WTC11 (cell line): ENCODE data around the gene FANCE.

ENCODE experiments used
- ELF4 ChIP-seq: sonication (generic); formaldehyde crosslinking; IDR thresholded peaks from 2 replicates; pipeline ENCODE4 v1.8.1; 2022; ENCODE audit warnings: low read depth, mild to moderate bottlenecking, moderate library complexity, missing genetic modification reagents
- GTF2I ChIP-seq: fragments of 250-450 bp; sonication (Bioruptor Pico); conservative IDR thresholded peaks from 2 replicates; pipeline ENCODE4 v1.4.0; 2021; ENCODE audit warnings: mild to moderate bottlenecking
- HMGXB4 ChIP-seq: sonication (generic); formaldehyde crosslinking; IDR thresholded peaks from 2 replicates; pipeline ENCODE4 v1.8.1; 2023; ENCODE audit warnings: mild to moderate bottlenecking, moderate library complexity, missing genetic modification reagents
- PRRX2 ChIP-seq: fragments of 250-450 bp; sonication (Bioruptor Pico); IDR thresholded peaks from 2 replicates; pipeline ENCODE4 v1.8.0; 2021; ENCODE audit warnings: mild to moderate bottlenecking
- SP1 ChIP-seq: sonication (generic); formaldehyde crosslinking; conservative IDR thresholded peaks from 2 replicates; pipeline ENCODE4 v1.8.1; 2022; ENCODE audit warnings: missing genetic modification reagents
- TF ChIP-seq, protein P1 (sequence below): fragments of 200-600 bp; IDR thresholded peaks from 2 replicates; pipeline ENCODE4 v1.8.0; 2022; ENCODE audit warnings: antibody characterized with exemption
- TF ChIP-seq, protein P2 (sequence below): sonication (generic); formaldehyde crosslinking; IDR thresholded peaks from 2 replicates; pipeline ENCODE4 v1.8.1; 2023; ENCODE audit warnings: mild to moderate bottlenecking, missing genetic modification reagents, moderate library complexity

DNA sequence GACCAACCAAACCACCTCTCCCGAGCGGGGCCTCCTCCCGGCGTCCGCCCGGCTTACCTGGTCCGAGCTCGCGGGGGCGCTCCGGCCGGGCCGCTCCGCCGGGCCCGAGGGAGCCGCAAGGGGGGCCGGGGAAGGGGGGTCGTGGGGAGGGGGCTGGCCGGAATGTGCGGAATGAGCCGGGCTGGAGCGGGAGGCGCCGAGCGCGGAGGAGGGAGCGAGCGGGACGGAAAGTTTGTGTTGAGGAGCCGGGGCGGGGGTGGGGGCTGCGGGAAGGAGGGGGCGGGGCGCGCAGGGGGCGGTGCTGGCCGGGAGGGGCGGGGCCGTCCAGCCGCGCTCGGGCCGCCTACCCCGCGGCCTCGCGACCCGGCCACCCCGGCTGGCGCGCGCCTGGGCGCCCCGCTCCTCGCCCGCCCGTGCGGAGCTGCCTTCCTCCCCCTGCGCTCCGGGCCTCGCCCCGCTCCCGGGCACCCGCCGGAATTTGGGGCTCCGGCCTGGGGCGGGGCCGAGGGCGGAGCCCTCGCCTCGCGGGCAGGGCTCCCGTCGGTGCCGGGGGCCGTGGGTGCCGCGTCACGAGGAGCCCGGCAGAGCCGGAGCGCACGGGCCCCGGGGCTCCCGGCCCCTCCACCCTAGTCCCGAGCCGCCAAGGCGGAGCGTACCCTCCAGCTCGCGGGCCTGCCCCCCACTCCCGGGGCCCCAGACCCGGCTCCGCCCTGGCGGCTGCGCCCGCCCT lies 44.9 kb downstream of the FANCE start, which contains the start of gene TEAD3:
- TF ChIP-seq, protein P1, sequence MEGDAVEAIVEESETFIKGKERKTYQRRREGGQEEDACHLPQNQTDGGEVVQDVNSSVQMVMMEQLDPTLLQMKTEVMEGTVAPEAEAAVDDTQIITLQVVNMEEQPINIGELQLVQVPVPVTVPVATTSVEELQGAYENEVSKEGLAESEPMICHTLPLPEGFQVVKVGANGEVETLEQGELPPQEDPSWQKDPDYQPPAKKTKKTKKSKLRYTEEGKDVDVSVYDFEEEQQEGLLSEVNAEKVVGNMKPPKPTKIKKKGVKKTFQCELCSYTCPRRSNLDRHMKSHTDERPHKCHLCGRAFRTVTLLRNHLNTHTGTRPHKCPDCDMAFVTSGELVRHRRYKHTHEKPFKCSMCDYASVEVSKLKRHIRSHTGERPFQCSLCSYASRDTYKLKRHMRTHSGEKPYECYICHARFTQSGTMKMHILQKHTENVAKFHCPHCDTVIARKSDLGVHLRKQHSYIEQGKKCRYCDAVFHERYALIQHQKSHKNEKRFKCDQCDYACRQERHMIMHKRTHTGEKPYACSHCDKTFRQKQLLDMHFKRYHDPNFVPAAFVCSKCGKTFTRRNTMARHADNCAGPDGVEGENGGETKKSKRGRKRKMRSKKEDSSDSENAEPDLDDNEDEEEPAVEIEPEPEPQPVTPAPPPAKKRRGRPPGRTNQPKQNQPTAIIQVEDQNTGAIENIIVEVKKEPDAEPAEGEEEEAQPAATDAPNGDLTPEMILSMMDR: no peak
- TF ChIP-seq, protein P2, sequence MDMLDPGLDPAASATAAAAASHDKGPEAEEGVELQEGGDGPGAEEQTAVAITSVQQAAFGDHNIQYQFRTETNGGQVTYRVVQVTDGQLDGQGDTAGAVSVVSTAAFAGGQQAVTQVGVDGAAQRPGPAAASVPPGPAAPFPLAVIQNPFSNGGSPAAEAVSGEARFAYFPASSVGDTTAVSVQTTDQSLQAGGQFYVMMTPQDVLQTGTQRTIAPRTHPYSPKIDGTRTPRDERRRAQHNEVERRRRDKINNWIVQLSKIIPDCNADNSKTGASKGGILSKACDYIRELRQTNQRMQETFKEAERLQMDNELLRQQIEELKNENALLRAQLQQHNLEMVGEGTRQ (CRISPR knock-in tag): no peak
- TF ChIP-seq GTF2I (CRISPR knock-in tag) (no peak), PRRX2 (CRISPR knock-in tag) (no peak), HMGXB4 (CRISPR knock-in tag) (no peak), ELF4 (CRISPR knock-in tag) (no peak), SP1 (no peak; the same call in 1 of the 2 replicates)
